Fibroblast of lung (primary cell): ENCODE results near the gene EDA. TPM values are rescaled to one million over a fixed set of nuclear protein-coding genes. Genes with fewer than 3 reads are reported as not detected.

Experiments
- DNase-seq, 2 donors: peaks; one replicate each; pipeline versions ENCODE4 v3.0.0 to v3.0.0-alpha.2; 2010; ENCODE audit warnings: low read depth in 2 of 2
- H2AFZ ChIP-seq: 2 replicates; pipeline ENCODE4 v1.5.1; 2012; ENCODE audit warnings: low read length, control low read depth, inconsistent platforms
- H3K27ac ChIP-seq: 2 replicates; pipeline ENCODE4 v1.5.1; 2011; ENCODE audit warnings: low read length, control low read depth; ENCODE audit not compliant: insufficient read depth
- H3K27me3 ChIP-seq: 2 replicates; pipeline ENCODE4 v1.5.1; 2011; ENCODE audit warnings: mild to moderate bottlenecking, low read length; ENCODE audit not compliant: control insufficient read depth, insufficient read depth
- H3K36me3 ChIP-seq: 2 replicates; pipeline ENCODE4 v1.5.1; 2011; ENCODE audit warnings: low read length; ENCODE audit not compliant: control insufficient read depth, insufficient read depth
- H3K4me1 ChIP-seq: 2 replicates; pipeline ENCODE4 v1.5.1; 2011; ENCODE audit warnings: low read length; ENCODE audit not compliant: control insufficient read depth, insufficient read depth; ENCODE audit errors: extremely low read depth
- H3K4me2 ChIP-seq: 2 replicates; pipeline ENCODE4 v1.5.1; 2011; ENCODE audit warnings: low read length, control low read depth; ENCODE audit not compliant: insufficient read depth; ENCODE audit errors: extremely low read depth
- H3K4me3 ChIP-seq, 4 experiments: fragments of 200-600 bp in 1 of 4; sonication (generic) in 1 of 4; replicated peaks in 1 of 4; 2 replicates each; pipeline ENCODE4 v1.5.1; 2011 to 2016; ENCODE audit warnings: low read length in 4 of 4, low read depth in 3 of 4, mild to moderate bottlenecking in 3 of 4, control low read depth in 2 of 4, inconsistent platforms in 1 of 4, mixed read lengths in 1 of 4; ENCODE audit not compliant: insufficient read depth in 1 of 4; ENCODE audit errors: control extremely low read depth in 1 of 4
- H3K79me2 ChIP-seq: 2 replicates; pipeline ENCODE4 v1.5.1; 2012; ENCODE audit warnings: mild to moderate bottlenecking, low read length, inconsistent platforms; ENCODE audit not compliant: control insufficient read depth, insufficient read depth
- H3K9ac ChIP-seq: 2 replicates; pipeline ENCODE4 v1.5.1; 2011; ENCODE audit warnings: mild to moderate bottlenecking, low read length, control low read depth; ENCODE audit not compliant: insufficient read depth
- H3K9me3 ChIP-seq: 2 replicates; pipeline ENCODE4 v1.5.1; 2012; ENCODE audit warnings: low read depth, low read length; ENCODE audit not compliant: control insufficient read depth, insufficient read depth
- H4K20me1 ChIP-seq: 2 replicates; pipeline ENCODE4 v1.5.1; 2011; ENCODE audit warnings: low read length; ENCODE audit not compliant: control insufficient read depth, insufficient read depth; ENCODE audit errors: extremely low read depth
- EZH2 ChIP-seq: IDR thresholded peaks from 2 replicates; pipeline ENCODE4 v1.5.1; 2012; ENCODE audit warnings: low read length, control low read depth, mild to moderate bottlenecking; ENCODE audit errors: missing control alignments
- polyA plus RNA-seq, 2 donors: library from polyadenylated mRNA; depleted of rRNA in 1 of 2; stranded (reverse) in 1 of 2; unstranded in 1 of 2; fragments of >200 nt; gene quantifications; 2 replicates each; pipeline ENCODE4 v1.2.1, GENCODE V29; 2011 to 2012; ENCODE audit warnings: missing spikeins in 1 of 2
- total RNA-seq: library from RNA; depleted of rRNA; stranded (reverse); fragments of >200 nt; gene quantifications from 2 replicates; pipeline ENCODE4 v1.2.1, GENCODE V29; 2014
- TF ChIP-seq, protein P1 (sequence below), 2 donors: IDR thresholded peaks in 1 of 2; conservative IDR thresholded peaks in 1 of 2; 1 replicate in 1 of 2; 2 replicates in 1 of 2; pipeline ENCODE4 v1.5.1; 2011 to 2012; ENCODE audit warnings: low read length in 2 of 2, control low read depth in 1 of 2, inconsistent platforms in 1 of 2, low read depth in 1 of 2, mild to moderate bottlenecking in 1 of 2

The EDA gene
- total and polyA plus RNA-seq, 2 donors (not counting 1 experiment from before 2014, with no cell fraction given) = 0.17 to 0.20 TPM

DNA sequence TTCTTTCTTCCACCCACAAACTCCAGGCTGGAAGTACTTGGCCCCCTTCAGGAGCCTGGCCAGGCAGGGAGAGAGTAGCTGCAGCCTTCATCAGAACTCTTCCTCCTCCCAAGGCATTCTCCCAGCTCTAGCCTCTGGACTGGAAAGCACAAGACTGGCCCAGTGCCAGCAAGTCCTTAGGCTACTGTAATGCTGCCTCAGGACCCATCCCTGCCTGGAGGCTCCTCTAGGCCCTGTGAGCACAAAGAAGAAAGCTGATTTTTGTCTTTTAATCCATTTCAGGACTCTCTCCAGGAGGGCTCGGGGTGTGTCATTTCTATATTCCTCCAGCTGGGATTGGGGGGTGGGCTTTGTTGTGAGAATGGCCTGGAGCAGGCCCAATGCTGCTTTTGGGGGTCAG, 423.0 kb downstream of the EDA start:
- Histone ChIP-seq H3K27me3 (no peaks in the 10 kb centered on the region), H3K36me3 (no peaks in the 10 kb centered on the region), H2AFZ (no peak overlapping the region), H3K4me3 (no peak overlapping the region), H3K9ac (no peak overlapping the region), H3K9me3 (no peaks in the 10 kb centered on the region), H3K4me2 (no peak overlapping the region), H3K27ac (no peak overlapping the region), H4K20me1 (no peaks in the 10 kb centered on the region), H3K79me2 (no peaks in the 10 kb centered on the region), H3K4me1 (no peaks in the 10 kb centered on the region)
- DNase-seq = no peak
- TF ChIP-seq EZH2 = no peak
- TF ChIP-seq, protein P1, sequence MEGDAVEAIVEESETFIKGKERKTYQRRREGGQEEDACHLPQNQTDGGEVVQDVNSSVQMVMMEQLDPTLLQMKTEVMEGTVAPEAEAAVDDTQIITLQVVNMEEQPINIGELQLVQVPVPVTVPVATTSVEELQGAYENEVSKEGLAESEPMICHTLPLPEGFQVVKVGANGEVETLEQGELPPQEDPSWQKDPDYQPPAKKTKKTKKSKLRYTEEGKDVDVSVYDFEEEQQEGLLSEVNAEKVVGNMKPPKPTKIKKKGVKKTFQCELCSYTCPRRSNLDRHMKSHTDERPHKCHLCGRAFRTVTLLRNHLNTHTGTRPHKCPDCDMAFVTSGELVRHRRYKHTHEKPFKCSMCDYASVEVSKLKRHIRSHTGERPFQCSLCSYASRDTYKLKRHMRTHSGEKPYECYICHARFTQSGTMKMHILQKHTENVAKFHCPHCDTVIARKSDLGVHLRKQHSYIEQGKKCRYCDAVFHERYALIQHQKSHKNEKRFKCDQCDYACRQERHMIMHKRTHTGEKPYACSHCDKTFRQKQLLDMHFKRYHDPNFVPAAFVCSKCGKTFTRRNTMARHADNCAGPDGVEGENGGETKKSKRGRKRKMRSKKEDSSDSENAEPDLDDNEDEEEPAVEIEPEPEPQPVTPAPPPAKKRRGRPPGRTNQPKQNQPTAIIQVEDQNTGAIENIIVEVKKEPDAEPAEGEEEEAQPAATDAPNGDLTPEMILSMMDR (conservative IDR thresholded peaks at IDR 0.05 in 1 of 2, IDR thresholded peaks at IDR 0.05 in 1 of 2; ENCODE audit: low read depth in 1 of 2, low read length in 2 of 2) = no peak

DNA sequence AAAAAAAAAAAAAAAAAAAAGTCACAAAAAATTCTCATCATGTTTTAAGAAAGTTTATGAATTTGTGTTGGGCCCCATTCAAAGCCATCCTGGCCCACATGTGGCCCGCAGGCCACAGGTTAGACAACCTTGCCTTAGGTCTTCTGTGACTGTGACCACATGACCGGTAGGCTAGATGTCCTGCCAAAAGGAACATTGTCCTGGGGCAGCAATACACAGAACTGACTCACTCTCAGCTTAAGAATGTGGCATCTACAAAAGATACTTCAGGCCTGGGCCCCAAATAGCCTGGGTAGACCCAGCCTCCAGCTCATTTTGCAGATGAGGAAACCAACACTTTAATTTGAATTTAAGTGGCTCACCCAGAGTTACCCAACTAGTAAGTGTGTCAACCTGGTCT, 423.8 kb downstream of the EDA start:
- Histone ChIP-seq H3K4me2 (no peak overlapping the region), H3K4me1 (no peaks in the 10 kb centered on the region), H3K79me2 (no peaks in the 10 kb centered on the region), H3K27me3 (no peaks in the 10 kb centered on the region), H3K27ac (no peak overlapping the region), H3K36me3 (no peaks in the 10 kb centered on the region), H3K9ac (no peak overlapping the region), H3K9me3 (no peaks in the 10 kb centered on the region), H3K4me3 (no peak overlapping the region), H2AFZ (no peak overlapping the region), H4K20me1 (no peaks in the 10 kb centered on the region)
- TF ChIP-seq, protein P1 (conservative IDR thresholded peaks at IDR 0.05 in 1 of 2, IDR thresholded peaks at IDR 0.05 in 1 of 2; ENCODE audit: low read depth in 1 of 2, low read length in 2 of 2) = no peak
- no peak for TF ChIP-seq EZH2
- DNase-seq = no peak

DNA sequence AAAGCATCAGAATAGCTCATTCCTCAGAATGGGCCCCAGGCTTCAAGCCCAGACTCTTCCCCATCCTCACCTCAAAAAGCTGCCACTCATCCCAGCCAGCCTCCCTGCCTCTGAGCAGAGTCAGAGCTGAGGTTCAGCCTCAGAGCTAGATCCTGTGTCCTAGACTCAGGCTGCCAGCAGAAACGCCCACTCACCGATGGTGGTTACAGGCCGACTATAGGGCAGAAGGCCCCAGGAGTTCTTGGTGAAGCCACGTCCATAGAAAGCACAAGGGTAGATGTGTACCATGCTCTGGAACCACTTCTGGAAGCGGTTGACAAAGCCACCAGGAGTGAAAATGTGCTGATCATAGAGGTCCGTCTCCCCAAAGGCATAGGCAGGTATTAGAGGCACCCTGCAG, 426.1 kb downstream of the EDA start:
- Histone ChIP-seq H3K27ac (no peak overlapping the region), H3K9ac (no peak overlapping the region), H3K4me2 (no peak overlapping the region), H3K79me2 (no peaks in the 10 kb centered on the region), H3K4me1 (no peaks in the 10 kb centered on the region), H3K27me3 (no peaks in the 10 kb centered on the region), H3K36me3 (no peaks in the 10 kb centered on the region), H2AFZ (no peak overlapping the region), H3K9me3 (no peaks in the 10 kb centered on the region), H4K20me1 (no peaks in the 10 kb centered on the region), H3K4me3 (no peak overlapping the region)
- no peak for DNase-seq
- TF ChIP-seq, protein P1 (conservative IDR thresholded peaks at IDR 0.05 in 1 of 2, IDR thresholded peaks at IDR 0.05 in 1 of 2; ENCODE audit: low read depth in 1 of 2, low read length in 2 of 2) = no peak
- no peak for TF ChIP-seq EZH2
